GM18499 (cell line): Measurements from ENCODE around the gene OPCML.

Source experiments
- ATAC-seq: cut with Tn5 transposase; IDR thresholded peaks from one replicate; pipeline ENCODE4 v1.9.1; 2021; ENCODE audit warnings: moderate number of reproducible peaks; ENCODE audit not compliant: insufficient read depth, unreplicated experiment

OPCML gene

GRCh38 chr11:133019545-133020371, 512.5 kb downstream of the OPCML start:
- ATAC-seq = no peak

- no peak for ATAC-seq
These were observed 516.8 kb downstream of the OPCML start for GRCh38 chr11:133015457-133015856.

- ATAC-seq = no peak
These were observed 518.0 kb downstream of the OPCML start for GRCh38 chr11:133014337-133014736.

GRCh38 chr11:133012803-133013202, 519.5 kb downstream of the OPCML start:
- no peak for ATAC-seq

- no peak for ATAC-seq
These were observed 520.7 kb downstream of the OPCML start for GRCh38 chr11:133011604-133012003.

- ATAC-seq = no peak
These were observed 525.2 kb downstream of the OPCML start for GRCh38 chr11:133007027-133007584.

GRCh38 chr11:133004369-133004768, 527.9 kb downstream of the OPCML start:
- no peak for ATAC-seq

- no peak for ATAC-seq
These were observed 532.8 kb downstream of the OPCML start for GRCh38 chr11:132999516-132999915.

GRCh38 chr11:132999031-132999430, 533.3 kb downstream of the OPCML start:
- ATAC-seq = no peak

GRCh38 chr11:132997396-132997795, 534.9 kb downstream of the OPCML start:
- no peak for ATAC-seq

GRCh38 chr11:132994966-132995365, 537.3 kb downstream of the OPCML start:
- no peak for ATAC-seq

- no peak for ATAC-seq
These were observed 538.3 kb downstream of the OPCML start for GRCh38 chr11:132993991-132994502.

GRCh38 chr11:132992838-132993631, 539.3 kb downstream of the OPCML start:
- ATAC-seq = no peak

- no peak for ATAC-seq
These were observed 543.9 kb downstream of the OPCML start for GRCh38 chr11:132988411-132988810.

GRCh38 chr11:132987936-132988335, 544.4 kb downstream of the OPCML start:
- no peak for ATAC-seq

- ATAC-seq = no peak
These were observed 548.7 kb downstream of the OPCML start for GRCh38 chr11:132983641-132983978.

GRCh38 chr11:132982772-132983640, 549.3 kb downstream of the OPCML start:
- ATAC-seq = no peak

- ATAC-seq = no peak
These were observed 551.0 kb downstream of the OPCML start for GRCh38 chr11:132981131-132981956.

- ATAC-seq = no peak
These were observed 551.6 kb downstream of the OPCML start for GRCh38 chr11:132980670-132981069.
